ENCODE data around the gene SLC27A3. TPM values are rescaled to one million over a fixed set of nuclear protein-coding genes. Genes with fewer than 3 reads are reported as not detected.

SLC27A3 gene
- total RNA-seq, 1 experiment from 2014 or later, result 42.0 TPM

DNA sequence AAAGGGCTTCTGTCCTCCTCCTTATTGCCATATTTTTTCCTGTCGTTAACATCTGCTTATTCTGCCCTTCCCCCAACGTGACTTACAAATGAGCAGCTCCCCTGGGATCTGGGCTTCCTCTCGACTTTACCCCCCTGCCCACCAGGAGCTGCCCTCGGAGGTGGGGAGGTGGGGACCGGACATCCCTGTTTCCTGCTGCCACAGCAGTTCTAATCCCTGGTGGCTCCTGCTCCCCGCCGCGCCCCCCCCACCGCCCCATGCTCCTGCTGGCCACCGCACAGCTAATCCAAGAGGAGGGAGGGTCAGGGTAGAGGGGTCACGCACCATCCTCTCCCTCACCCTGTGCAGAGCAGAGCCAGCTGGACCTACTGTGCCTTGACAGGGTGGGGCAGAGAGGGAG is 4.4 kb upstream of the SLC27A3 start:
- WGBS (ENCODE audit: extremely low coverage, insufficient read length, low lambda C conversion rate), result no CpG with 5 or more reads among the region's 11 CpGs
- Histone ChIP-seq H4K20me1 (ENCODE audit: control insufficient read depth, insufficient read depth, insufficient read length) (no peaks in the 10 kb centered on the region), H3K56ac (ENCODE audit: insufficient read length, low read depth, low read length) (no peak overlapping the region), H3K4me1 (ENCODE audit: insufficient read depth, low read length) (0 out of 2 replicates have a peak, but pooled peaks cover 2% of the 10 kb centered on the region), H2BK15ac (ENCODE audit: low read depth, low read length) (no peak overlapping the region), H3T11ph (ENCODE audit: low read length) (no peak overlapping the region), H3K27me3 (ENCODE audit: insufficient read depth, low read length) (no peaks in the 10 kb centered on the region), H2BK12ac (ENCODE audit: insufficient read length, low read depth, low read length) (no peak overlapping the region), H3K79me1 (ENCODE audit: insufficient read depth, low read depth, low read length, poor library complexity, severe bottlenecking) (no peaks in the 10 kb centered on the region), H3K9ac (ENCODE audit: extremely low read depth, insufficient read length, low read length) (no peak overlapping the region), H3K23me2 (ENCODE audit: insufficient read length, low read depth, low read length, poor library complexity, severe bottlenecking) (peaks cover 10% of the 10 kb centered on the region), H2BK120ac (ENCODE audit: low read depth, low read length, poor library complexity, severe bottlenecking) (no peak overlapping the region), H3K79me2 (ENCODE audit: insufficient read depth, low read length) (no peaks in the 10 kb centered on the region), H2AFZ (ENCODE audit: low read length) (no peak overlapping the region), H2BK20ac (ENCODE audit: low read depth, low read length, poor library complexity, severe bottlenecking) (no peak overlapping the region), H4K8ac (replicated peaks; ENCODE audit: insufficient read length, low read depth, low read length) (no peak overlapping the region), H3K18ac (ENCODE audit: insufficient read length, low read depth, low read length) (no peak overlapping the region), H3K4ac (ENCODE audit: low read depth, low read length) (no peak overlapping the region), H3K27ac (ENCODE audit: insufficient read length, low read depth, low read length) (no peak overlapping the region), H2AK5ac (ENCODE audit: insufficient read length, low read length) (no peak overlapping the region), H4K91ac (ENCODE audit: insufficient read length, low read depth, low read length) (no peak overlapping the region), H3K23ac (ENCODE audit: insufficient read length, low read depth, low read length) (no peak overlapping the region), H3K9me3 (ENCODE audit: control insufficient read depth, low read depth, low read length) (no peaks in the 10 kb centered on the region), H4K5ac (ENCODE audit: insufficient read length, low read depth, low read length) (no peak overlapping the region), H3K14ac (ENCODE audit: insufficient read depth, low read length) (no peak overlapping the region), H2BK5ac (ENCODE audit: insufficient read length, low read length) (no peak overlapping the region), H3K4me2 (ENCODE audit: insufficient read depth, insufficient read length, low read length) (no peak overlapping the region)
- no peaks in the 10 kb centered on the region for H3K9me3 Mint-ChIP-seq
- DNase-seq, result no peak
- TF ChIP-seq, protein P1, sequence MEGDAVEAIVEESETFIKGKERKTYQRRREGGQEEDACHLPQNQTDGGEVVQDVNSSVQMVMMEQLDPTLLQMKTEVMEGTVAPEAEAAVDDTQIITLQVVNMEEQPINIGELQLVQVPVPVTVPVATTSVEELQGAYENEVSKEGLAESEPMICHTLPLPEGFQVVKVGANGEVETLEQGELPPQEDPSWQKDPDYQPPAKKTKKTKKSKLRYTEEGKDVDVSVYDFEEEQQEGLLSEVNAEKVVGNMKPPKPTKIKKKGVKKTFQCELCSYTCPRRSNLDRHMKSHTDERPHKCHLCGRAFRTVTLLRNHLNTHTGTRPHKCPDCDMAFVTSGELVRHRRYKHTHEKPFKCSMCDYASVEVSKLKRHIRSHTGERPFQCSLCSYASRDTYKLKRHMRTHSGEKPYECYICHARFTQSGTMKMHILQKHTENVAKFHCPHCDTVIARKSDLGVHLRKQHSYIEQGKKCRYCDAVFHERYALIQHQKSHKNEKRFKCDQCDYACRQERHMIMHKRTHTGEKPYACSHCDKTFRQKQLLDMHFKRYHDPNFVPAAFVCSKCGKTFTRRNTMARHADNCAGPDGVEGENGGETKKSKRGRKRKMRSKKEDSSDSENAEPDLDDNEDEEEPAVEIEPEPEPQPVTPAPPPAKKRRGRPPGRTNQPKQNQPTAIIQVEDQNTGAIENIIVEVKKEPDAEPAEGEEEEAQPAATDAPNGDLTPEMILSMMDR (conservative IDR thresholded peaks at IDR 0.05), result no peak
- H3K4me1 Mint-ChIP-seq, result peaks cover 18 to 33% of the 10 kb centered on the region in 2 experiments
- peak overlapping the region in 2 of 3 experiments; percentile 58 to 77; a peak in 2 of 7 replicates for H3K27ac Mint-ChIP-seq
- no peaks in the 10 kb centered on the region for H3K27me3 Mint-ChIP-seq (ENCODE audit: low read depth)
- H3K4me3 Mint-ChIP-seq, result peak overlapping the region in 1 of 2 experiments; percentile 42; a peak in 1 of 5 replicates
- H3K36me3 Mint-ChIP-seq (ENCODE audit: insufficient read depth in 1 of 3, low read depth in 3 of 3), result peaks cover 41 to 79% (median 67%) of the 10 kb centered on the region in 3 experiments; a peak in 6 of 7 replicates
